A549 (cell line): ENCODE measurements around the gene IGSF9.

Experiments used
- RAD21 ChIP-seq, 2 experiments: fragments of >200 bp in 1 of 2; sonication (Bioruptor Twin) in 1 of 2; formaldehyde crosslinking in 1 of 2; IDR thresholded peaks in 1 of 2; conservative IDR thresholded peaks in 1 of 2; 2 replicates in 1 of 2; 3 replicates in 1 of 2; pipeline ENCODE4 v1.6.1; 2012 to 2018; ENCODE audit warnings: inconsistent platforms in 1 of 2
- TF ChIP-seq, protein P1 (sequence below): fragments of >200 bp; sonication (Bioruptor Twin); formaldehyde crosslinking; IDR thresholded peaks from 3 replicates; pipeline ENCODE4 v1.5.1; 2016

DNA sequence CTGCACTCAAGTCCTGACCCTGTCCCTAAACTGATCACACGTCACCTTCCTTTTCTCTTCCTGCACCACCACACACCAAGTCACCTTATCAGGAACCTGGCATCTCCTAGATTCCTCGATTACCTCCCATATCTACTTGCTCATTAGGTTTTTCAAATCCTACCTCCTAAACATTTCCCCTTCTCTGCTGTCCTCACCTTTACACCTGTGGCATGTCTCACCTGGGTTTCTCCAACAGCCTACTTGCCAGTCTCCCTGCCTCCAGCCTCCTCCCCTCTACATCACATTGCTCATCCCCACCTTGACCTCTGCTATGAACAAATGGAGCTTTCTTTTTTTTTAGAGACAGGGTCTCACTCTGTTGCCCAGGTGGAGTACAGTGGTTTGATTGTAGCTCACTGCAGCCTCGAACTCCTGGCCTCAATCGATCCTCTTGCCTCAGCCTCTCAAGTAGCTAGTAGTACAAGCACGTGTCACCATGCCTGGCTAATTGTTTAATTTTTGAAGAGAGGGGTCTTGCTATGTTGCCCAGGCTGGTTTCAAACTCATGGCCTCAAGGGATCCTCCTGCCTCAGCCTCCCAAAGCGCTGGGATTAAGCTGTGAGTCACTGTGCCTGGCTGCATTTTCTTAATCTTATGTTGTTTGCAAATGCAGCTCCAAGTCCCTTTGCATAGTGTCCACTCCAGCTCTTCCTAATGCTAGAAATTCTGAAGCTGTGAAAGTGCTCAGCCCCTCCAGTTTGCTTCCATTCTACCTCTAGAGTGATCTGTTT lies 6.3 kb downstream of the IGSF9 start:
- TF ChIP-seq, protein P1, sequence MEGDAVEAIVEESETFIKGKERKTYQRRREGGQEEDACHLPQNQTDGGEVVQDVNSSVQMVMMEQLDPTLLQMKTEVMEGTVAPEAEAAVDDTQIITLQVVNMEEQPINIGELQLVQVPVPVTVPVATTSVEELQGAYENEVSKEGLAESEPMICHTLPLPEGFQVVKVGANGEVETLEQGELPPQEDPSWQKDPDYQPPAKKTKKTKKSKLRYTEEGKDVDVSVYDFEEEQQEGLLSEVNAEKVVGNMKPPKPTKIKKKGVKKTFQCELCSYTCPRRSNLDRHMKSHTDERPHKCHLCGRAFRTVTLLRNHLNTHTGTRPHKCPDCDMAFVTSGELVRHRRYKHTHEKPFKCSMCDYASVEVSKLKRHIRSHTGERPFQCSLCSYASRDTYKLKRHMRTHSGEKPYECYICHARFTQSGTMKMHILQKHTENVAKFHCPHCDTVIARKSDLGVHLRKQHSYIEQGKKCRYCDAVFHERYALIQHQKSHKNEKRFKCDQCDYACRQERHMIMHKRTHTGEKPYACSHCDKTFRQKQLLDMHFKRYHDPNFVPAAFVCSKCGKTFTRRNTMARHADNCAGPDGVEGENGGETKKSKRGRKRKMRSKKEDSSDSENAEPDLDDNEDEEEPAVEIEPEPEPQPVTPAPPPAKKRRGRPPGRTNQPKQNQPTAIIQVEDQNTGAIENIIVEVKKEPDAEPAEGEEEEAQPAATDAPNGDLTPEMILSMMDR = no peak
- no peak for TF ChIP-seq RAD21 (conservative IDR thresholded peaks at IDR 0.05 in 1 of 2, IDR thresholded peaks at IDR 0.05 in 1 of 2)
